DLD1 (cell line): ENCODE data around the gene ELOVL7.
"Not testable (repeated sequence)": the region's sequence is repeated elsewhere in the genome, so short reads cannot be mapped to it uniquely, and the experiment has no call there.

Source experiments
- in situ Hi-C: cut with HindIII; loops from 2 replicates; pipeline ENCODE4 v1.10.0; 2017; ENCODE audit warnings: low sequenced_read_pairs

ELOVL7 gene

GRCh38 chr5:60843936-60844905 lies at the start of gene ELOVL7:
Gene ELOVL7, minus strand, starts transcription at chr5:60844269. Its CDS starts 56,872 bp downstream, at chr5:60787397.
- in situ Hi-C loops: no loop called here

- in situ Hi-C loops: no loop called here
Observed at GRCh38 chr5:60893521-60893920, 49.5 kb upstream of the ELOVL7 start.

- in situ Hi-C loops: no loop called here
Observed at GRCh38 chr5:60891667-60892066, 47.6 kb upstream of the ELOVL7 start.

- in situ Hi-C loops: no loop called here
Observed at GRCh38 chr5:60888359-60889061, 44.4 kb upstream of the ELOVL7 start.

GRCh38 chr5:60887746-60888145 lies 43.7 kb upstream of the ELOVL7 start:
- in situ Hi-C loops: no loop called here

- in situ Hi-C loops: no loop called here
Observed at GRCh38 chr5:60887096-60887495, 43.0 kb upstream of the ELOVL7 start.

- in situ Hi-C loops: no loop called here
Observed at GRCh38 chr5:60886158-60886557, 42.1 kb upstream of the ELOVL7 start.

GRCh38 chr5:60883229-60883628 lies 39.2 kb upstream of the ELOVL7 start:
- in situ Hi-C loops: no loop called here

- in situ Hi-C loops: no loop called here
Observed at GRCh38 chr5:60872892-60873291, 28.8 kb upstream of the ELOVL7 start.

GRCh38 chr5:60870857-60871256 lies 26.8 kb upstream of the ELOVL7 start:
- in situ Hi-C loops: no loop called here

GRCh38 chr5:60860572-60860971 lies 16.5 kb upstream of the ELOVL7 start:
- in situ Hi-C loops: not testable (repeated sequence)

- in situ Hi-C loops: no loop called here
Observed at GRCh38 chr5:60856066-60856465, 12.0 kb upstream of the ELOVL7 start.

- in situ Hi-C loops: no loop called here
Observed at GRCh38 chr5:60852940-60853339, 8.9 kb upstream of the ELOVL7 start.

- in situ Hi-C loops: no loop called here
Observed at GRCh38 chr5:60852317-60852716, 8.2 kb upstream of the ELOVL7 start.

- in situ Hi-C loops: no loop called here
Observed at GRCh38 chr5:60851626-60852025, 7.6 kb upstream of the ELOVL7 start.

- in situ Hi-C loops: no loop called here
Observed at GRCh38 chr5:60846298-60846697, 2.2 kb upstream of the ELOVL7 start.

- in situ Hi-C loops: no loop called here
Observed at GRCh38 chr5:60843386-60843935, 608 bp downstream of the ELOVL7 start.

- in situ Hi-C loops: no loop called here
Observed at GRCh38 chr5:60842871-60843385, 1.1 kb downstream of the ELOVL7 start.

GRCh38 chr5:60841361-60841760 lies 2.7 kb downstream of the ELOVL7 start:
- in situ Hi-C loops: no loop called here

- in situ Hi-C loops: no loop called here
Observed at GRCh38 chr5:60836131-60836530, 7.9 kb downstream of the ELOVL7 start.

- in situ Hi-C loops: no loop called here
Observed at GRCh38 chr5:60835554-60835953, 8.5 kb downstream of the ELOVL7 start.
